HFF-Myc (cell line): Measurements from ENCODE around the gene SHROOM4.

Experiments used
- DNase-seq: peaks from one replicate; pipeline ENCODE4 v3.0.0-alpha.2; 2011; ENCODE audit warnings: low read depth; ENCODE audit errors: extremely low read depth
- H3K4me3 ChIP-seq: replicated peaks from 2 replicates; pipeline ENCODE4 v1.5.1; 2011; ENCODE audit warnings: low read depth, mild to moderate bottlenecking, control low read depth, low read length
- TF ChIP-seq, protein P1 (sequence below): IDR thresholded peaks from 2 replicates; pipeline ENCODE4 v1.5.1; 2012; ENCODE audit warnings: mild to moderate bottlenecking, low read depth, low read length, control low read depth; ENCODE audit errors: missing control alignments

Gene SHROOM4

DNA sequence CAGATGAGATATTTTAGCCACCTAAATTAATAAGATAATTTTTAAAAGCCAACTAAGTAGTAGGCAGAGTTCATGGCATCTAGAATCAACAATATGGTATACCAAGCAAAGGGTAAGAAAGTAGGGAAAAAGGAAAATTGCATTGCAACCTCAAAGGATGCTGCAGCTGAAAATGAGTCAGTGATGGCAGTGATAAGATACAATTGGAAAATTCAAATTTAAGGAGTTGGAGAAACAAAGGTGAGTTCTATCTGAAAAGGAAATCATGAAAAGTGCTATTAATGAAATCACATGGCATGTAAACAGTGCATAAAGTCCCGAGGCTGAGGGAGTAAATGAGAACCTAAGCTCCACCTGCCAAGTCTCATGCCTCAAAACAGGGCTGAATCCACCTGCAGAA, 33.9 kb downstream of the SHROOM4 start:
- DNase-seq = no peak
- TF ChIP-seq, protein P1, sequence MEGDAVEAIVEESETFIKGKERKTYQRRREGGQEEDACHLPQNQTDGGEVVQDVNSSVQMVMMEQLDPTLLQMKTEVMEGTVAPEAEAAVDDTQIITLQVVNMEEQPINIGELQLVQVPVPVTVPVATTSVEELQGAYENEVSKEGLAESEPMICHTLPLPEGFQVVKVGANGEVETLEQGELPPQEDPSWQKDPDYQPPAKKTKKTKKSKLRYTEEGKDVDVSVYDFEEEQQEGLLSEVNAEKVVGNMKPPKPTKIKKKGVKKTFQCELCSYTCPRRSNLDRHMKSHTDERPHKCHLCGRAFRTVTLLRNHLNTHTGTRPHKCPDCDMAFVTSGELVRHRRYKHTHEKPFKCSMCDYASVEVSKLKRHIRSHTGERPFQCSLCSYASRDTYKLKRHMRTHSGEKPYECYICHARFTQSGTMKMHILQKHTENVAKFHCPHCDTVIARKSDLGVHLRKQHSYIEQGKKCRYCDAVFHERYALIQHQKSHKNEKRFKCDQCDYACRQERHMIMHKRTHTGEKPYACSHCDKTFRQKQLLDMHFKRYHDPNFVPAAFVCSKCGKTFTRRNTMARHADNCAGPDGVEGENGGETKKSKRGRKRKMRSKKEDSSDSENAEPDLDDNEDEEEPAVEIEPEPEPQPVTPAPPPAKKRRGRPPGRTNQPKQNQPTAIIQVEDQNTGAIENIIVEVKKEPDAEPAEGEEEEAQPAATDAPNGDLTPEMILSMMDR = no peak

DNA sequence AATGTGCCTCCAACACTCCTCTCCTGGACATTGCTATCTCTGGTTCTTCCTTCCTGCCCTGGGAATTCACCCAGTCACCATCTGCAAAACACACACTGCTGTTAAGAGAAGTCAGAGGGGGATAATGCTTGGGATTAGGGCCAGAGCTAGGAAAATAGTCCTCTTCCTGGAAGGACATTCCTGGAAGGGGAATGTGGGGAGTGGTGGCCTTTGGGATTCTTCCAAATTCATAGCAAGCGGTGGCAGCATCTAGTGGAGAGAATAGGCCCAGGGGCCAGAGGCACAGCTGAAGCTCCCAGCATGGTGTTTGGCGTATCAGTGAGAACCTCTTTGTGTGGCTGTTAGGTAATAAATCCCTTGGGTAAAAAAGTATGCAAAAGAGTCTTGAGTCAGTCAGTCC, 34.3 kb downstream of the SHROOM4 start:
- no peak for DNase-seq
- H3K4me3 ChIP-seq = no peak overlapping the region
- TF ChIP-seq, protein P1 = no peak

More for the DNA sequence above, 33.9 kb downstream of the SHROOM4 start:
- no peak overlapping the region for H3K4me3 ChIP-seq

DNA sequence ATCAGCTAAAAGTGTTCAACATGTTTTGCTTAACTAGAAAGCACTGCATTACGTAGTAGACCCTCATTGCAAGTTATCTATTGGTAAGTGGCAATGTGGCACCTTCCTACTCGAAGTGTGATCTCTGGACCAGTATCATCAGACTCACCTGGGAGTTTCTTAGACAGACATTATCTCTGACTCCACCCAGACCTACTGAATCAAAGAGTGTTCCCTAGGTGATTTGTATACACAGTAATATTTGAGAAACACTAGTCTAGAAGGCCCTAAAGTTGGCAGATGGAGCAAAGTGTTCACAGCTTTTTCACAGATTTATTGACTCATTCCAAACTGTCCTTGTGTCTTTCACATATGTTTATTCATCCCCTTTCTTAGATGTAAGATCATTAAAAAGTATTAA, 35.7 kb downstream of the SHROOM4 start:
- no peak overlapping the region for H3K4me3 ChIP-seq
- no peak for DNase-seq
- TF ChIP-seq, protein P1 = no peak

DNA sequence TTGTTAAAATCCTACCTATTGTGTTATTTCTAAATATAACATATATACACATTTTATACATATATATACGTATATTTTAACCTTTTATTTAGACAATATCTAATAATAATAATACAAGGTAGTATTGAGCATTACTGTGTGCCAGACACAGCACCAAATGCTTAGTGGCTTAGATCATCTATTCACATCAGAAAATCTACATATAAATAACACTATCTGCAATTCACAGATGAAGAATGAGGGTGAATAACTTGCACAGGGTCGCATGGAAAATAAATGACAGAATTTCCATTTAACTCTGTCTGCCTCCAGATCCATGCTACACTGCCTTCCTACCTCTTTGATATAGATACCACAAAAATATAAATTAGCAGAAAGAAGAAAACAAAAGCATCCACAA, 37.7 kb downstream of the SHROOM4 start:
- DNase-seq = no peak
- no peak overlapping the region for H3K4me3 ChIP-seq
- TF ChIP-seq, protein P1 = no peak

DNA sequence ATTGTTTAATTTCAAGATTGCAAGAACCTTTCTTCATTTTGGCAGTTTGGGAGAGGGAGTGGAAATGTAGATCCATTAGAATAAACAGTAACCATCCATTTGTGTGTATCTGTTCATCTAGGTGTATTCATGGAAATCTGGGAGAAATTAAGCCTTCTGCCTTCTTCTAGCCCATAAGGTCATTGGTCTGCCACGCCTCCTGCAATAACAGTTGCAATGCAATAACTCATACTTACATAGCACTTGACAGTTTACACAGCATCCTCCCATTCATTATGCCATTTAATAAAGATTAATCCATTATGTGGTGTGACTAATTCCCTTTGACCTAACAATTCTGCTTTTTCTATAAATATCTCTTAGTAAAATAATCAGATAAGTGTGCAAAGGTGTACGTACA, 42.6 kb downstream of the SHROOM4 start:
- H3K4me3 ChIP-seq = no peak overlapping the region
- DNase-seq = no peak
- TF ChIP-seq, protein P1 = no peak

DNA sequence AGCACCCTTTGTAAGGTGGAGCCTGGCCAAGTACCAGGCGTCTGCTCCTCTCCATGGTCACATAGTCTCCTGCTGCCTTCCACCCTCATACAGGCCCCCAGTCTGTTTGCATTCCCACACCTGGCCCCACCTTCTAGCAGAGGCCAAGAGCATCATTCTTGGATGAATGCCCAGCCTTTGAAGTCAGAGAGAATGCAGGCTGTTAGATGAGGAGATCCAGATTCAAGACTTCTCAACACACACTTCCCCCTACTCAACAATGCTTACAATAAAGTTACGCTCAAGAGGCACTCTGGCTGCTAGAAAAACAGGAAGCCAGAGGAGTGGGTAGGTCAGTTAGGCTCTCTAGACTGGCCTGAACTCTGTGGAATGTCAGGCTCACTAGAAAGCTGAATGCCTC, 43.3 kb downstream of the SHROOM4 start:
- no peak for DNase-seq
- H3K4me3 ChIP-seq = no peak overlapping the region
- TF ChIP-seq, protein P1 = no peak

DNA sequence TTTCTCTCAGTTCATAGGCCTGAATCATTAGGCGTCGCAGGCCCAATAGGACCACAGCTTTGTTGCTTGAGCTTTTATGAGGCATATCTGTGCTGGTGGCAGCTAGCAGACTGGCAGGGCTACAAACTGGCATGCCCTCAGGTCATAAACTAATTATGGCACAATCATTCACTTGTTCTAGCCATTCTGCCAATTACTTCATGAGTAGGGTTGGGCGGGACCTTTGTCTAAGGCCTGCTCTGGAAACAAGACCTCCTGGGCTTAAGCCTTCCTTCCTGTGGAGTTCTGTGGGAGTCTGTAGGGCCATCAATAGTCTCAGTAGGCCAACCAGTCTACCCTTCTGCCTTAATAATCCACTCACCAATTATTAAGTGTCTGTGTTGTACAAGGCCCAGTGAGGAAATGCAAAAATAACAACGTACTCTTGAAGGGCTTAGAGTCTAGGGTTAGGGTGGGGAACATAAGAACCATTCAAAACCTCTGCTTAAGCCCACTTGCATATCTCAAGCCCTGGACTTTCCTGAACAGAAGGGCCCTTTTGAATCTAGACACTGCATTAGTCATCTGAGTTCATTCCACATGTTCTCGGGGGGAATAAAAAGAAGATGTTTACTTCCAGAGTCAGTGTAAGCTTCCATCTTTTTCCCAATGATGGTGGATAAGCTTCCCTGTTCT, 44.5 kb downstream of the SHROOM4 start:
- DNase-seq = no peak
- TF ChIP-seq, protein P1 = no peak

More for the DNA sequence above, 44.5 kb downstream of the SHROOM4 start:
- H3K4me3 ChIP-seq = no peak overlapping the region
